ENCODE measurements around the gene ACBD3. TPM values are rescaled to one million over a fixed set of nuclear protein-coding genes. Genes with fewer than 3 reads are reported as not detected.

ACBD3 gene
- total RNA-seq, 2 donors from 2014 or later, result 27.0 to 34.3 TPM

- peak; percentile 65 to 85 (median 81) for DNase-seq
- Histone ChIP-seq H3K27me3 (no peaks in the 10 kb centered on the region), H3K4me3 (no peak overlapping the region), H3K4me1 (peaks cover 34% of the 10 kb centered on the region), H3K9me3 (no peaks in the 10 kb centered on the region), H3K36me3 (replicated peaks in 1 of 2; ENCODE audit: insufficient read depth in 1 of 2, low read depth in 2 of 2) (peaks cover 7 to 17% of the 10 kb centered on the region in 2 donors), H3K27ac (peak overlapping the region in 2 of 4 donors; percentile 34 to 59)
- 32 to 34% methylated on average over 8 of the region's 8 CpGs for WGBS, 2 donors
- intact Hi-C loops (cut with DNase I), result no loop called here
- TF ChIP-seq CTCF (IDR thresholded peaks at IDR 0.05) (no peak), POLR2A (IDR thresholded peaks at IDR 0.05) (no peak)
- ATAC-seq, result peak; percentile 89
These were observed 23.6 kb downstream of the ACBD3 start for GRCh38 chr1:226162898-226163297.

- Histone ChIP-seq H3K9me3 (no peaks in the 10 kb centered on the region), H3K4me3 (no peak overlapping the region), H3K27ac (no peak overlapping the region), H3K4me1 (peaks cover 16% of the 10 kb centered on the region), H3K36me3 (replicated peaks in 1 of 2; ENCODE audit: insufficient read depth in 1 of 2, low read depth in 2 of 2) (peaks cover 7 to 18% of the 10 kb centered on the region in 2 donors), H3K27me3 (no peaks in the 10 kb centered on the region)
- no peak for DNase-seq
- TF ChIP-seq POLR2A (IDR thresholded peaks at IDR 0.05), result no peak
- TF ChIP-seq CTCF (IDR thresholded peaks at IDR 0.05), result no peak
- no peak for ATAC-seq
- 90 to 96% methylated on average over 7 of the region's 7 CpGs for WGBS, 2 donors
- intact Hi-C loops (cut with DNase I), result no loop called here
These were observed 27.6 kb downstream of the ACBD3 start for GRCh38 chr1:226158983-226159382.

GRCh38 chr1:226158457-226158856, 28.1 kb downstream of the ACBD3 start:
- TF ChIP-seq CTCF (IDR thresholded peaks at IDR 0.05) (no peak), POLR2A (IDR thresholded peaks at IDR 0.05) (no peak)
- Histone ChIP-seq H3K4me3 (no peak overlapping the region), H3K9me3 (no peaks in the 10 kb centered on the region), H3K36me3 (replicated peaks in 1 of 2; ENCODE audit: insufficient read depth in 1 of 2, low read depth in 2 of 2) (peaks cover 7 to 22% of the 10 kb centered on the region in 2 donors), H3K27ac (no peak overlapping the region), H3K4me1 (peaks cover 11% of the 10 kb centered on the region), H3K27me3 (no peaks in the 10 kb centered on the region)
- 91 to 94% methylated on average over 1 of the region's 1 CpG for WGBS, 2 donors
- DNase-seq (no peak), ATAC-seq (no peak)
- intact Hi-C loops (cut with DNase I), result no loop called here

- no peaks in the 10 kb centered on the region for H3K9me3 ChIP-seq
- 73 to 88% methylated on average over 1 of the region's 1 CpG for WGBS, 2 donors
- TF ChIP-seq CTCF (IDR thresholded peaks at IDR 0.05) (no peak), POLR2A (IDR thresholded peaks at IDR 0.05) (no peak)
- DNase-seq (no peak), ATAC-seq (no peak)
- H3K4me3 ChIP-seq, result no peak overlapping the region
- intact Hi-C loops (cut with DNase I), result no loop called here
- no peaks in the 10 kb centered on the region for H3K27me3 ChIP-seq
- peaks cover 7 to 28% of the 10 kb centered on the region in 2 donors for H3K36me3 ChIP-seq (replicated peaks in 1 of 2; ENCODE audit: insufficient read depth in 1 of 2, low read depth in 2 of 2)
- peaks cover 5% of the 10 kb centered on the region for H3K4me1 ChIP-seq
- no peak overlapping the region for H3K27ac ChIP-seq
These were observed 28.7 kb downstream of the ACBD3 start for GRCh38 chr1:226157761-226158316.

- no peaks in the 10 kb centered on the region for H3K4me1 ChIP-seq
- ATAC-seq, result no peak
- WGBS, 2 donors, result 95 to 100% methylated on average over 1 of the region's 1 CpG
- no peak overlapping the region for H3K4me3 ChIP-seq
- no peak overlapping the region for H3K27ac ChIP-seq
- TF ChIP-seq POLR2A (IDR thresholded peaks at IDR 0.05), result no peak
- TF ChIP-seq CTCF (IDR thresholded peaks at IDR 0.05), result no peak
- peaks cover 0 to 28% of the 10 kb centered on the region in 2 donors for H3K36me3 ChIP-seq (replicated peaks in 1 of 2; ENCODE audit: insufficient read depth in 1 of 2, low read depth in 2 of 2)
- H3K9me3 ChIP-seq, result no peaks in the 10 kb centered on the region
- no peak for DNase-seq
- intact Hi-C loops (cut with DNase I), result no loop called here
- no peaks in the 10 kb centered on the region for H3K27me3 ChIP-seq
These were observed 31.9 kb downstream of the ACBD3 start for GRCh38 chr1:226154593-226154992.

Data from body of pancreas (tissue), 4 donors.